ENCODE measurements around the gene GRID1. TPM values are rescaled to one million over a fixed set of nuclear protein-coding genes. Genes with fewer than 3 reads are reported as not detected.
A peak's percentile ranks its signal among the peaks of the same experiment; 100 is the strongest.

Gene GRID1
- total RNA-seq, 1 experiment from 2014 or later: 0.37 TPM

- no peak for TF ChIP-seq ZNF512 (CRISPR knock-in tag; IDR thresholded peaks at IDR 0.05; ENCODE audit: borderline replicate concordance)
These were observed 770.2 kb downstream of the GRID1 start (continued) for GRCh38 chr10:85596389-85596788.

- no peak for DNase-seq (ENCODE audit: low spot score)
- H3K4me1 Mint-ChIP-seq: no peaks in the 10 kb centered on the region
- H3K4me3 Mint-ChIP-seq: no peak overlapping the region
- no peaks in the 10 kb centered on the region for H3K36me3 Mint-ChIP-seq
- peak; percentile 69 for ATAC-seq
- ChIA-PET CTCF (interaction anchor here (1.2 to 1.4 kb wide), 2 partner anchors 12 to 79 kb away, joined by 4 read pairs; no protein-coding TSS in a partner anchor), POLR2A (no interaction called here)
- TF ChIP-seq PRDM15 (CRISPR knock-in tag; IDR thresholded peaks at IDR 0.05) (no peak), FOXP1 (CRISPR knock-in tag; IDR thresholded peaks at IDR 0.05; ENCODE audit: borderline replicate concordance) (no peak), NFYB (CRISPR knock-in tag; conservative IDR thresholded peaks at IDR 0.05; ENCODE audit: low read depth) (no peak), ERG (CRISPR knock-in tag; IDR thresholded peaks at IDR 0.05) (no peak), SMAD4 (CRISPR knock-in tag; IDR thresholded peaks at IDR 0.05) (no peak), ZNF232 (CRISPR knock-in tag; IDR thresholded peaks at IDR 0.05) (no peak), MXD4 (CRISPR knock-in tag; IDR thresholded peaks at IDR 0.05; ENCODE audit: borderline replicate concordance) (no peak), ZMAT4 (CRISPR knock-in tag; IDR thresholded peaks at IDR 0.05) (no peak), JUN (CRISPR knock-in tag; IDR thresholded peaks at IDR 0.05) (no peak), ZNF121 (CRISPR knock-in tag; IDR thresholded peaks at IDR 0.05) (no peak), NR3C1 (CRISPR knock-in tag; conservative IDR thresholded peaks at IDR 0.05; ENCODE audit: low read depth) (no peak), GABPB1 (CRISPR knock-in tag; IDR thresholded peaks at IDR 0.05) (no peak), ATF1 (CRISPR knock-in tag; IDR thresholded peaks at IDR 0.05) (no peak), ZNF423 (CRISPR knock-in tag; IDR thresholded peaks at IDR 0.05) (no peak), MLX (CRISPR knock-in tag; IDR thresholded peaks at IDR 0.05) (no peak), SMAD3 (CRISPR knock-in tag; IDR thresholded peaks at IDR 0.05; ENCODE audit: borderline replicate concordance) (no peak)
- H3K27me3 Mint-ChIP-seq (ENCODE audit: low read depth): no peaks in the 10 kb centered on the region
- H3K9me3 Mint-ChIP-seq: no peaks in the 10 kb centered on the region
- H3K27ac Mint-ChIP-seq: no peak overlapping the region
These were observed 772.4 kb downstream of the GRID1 start for GRCh38 chr10:85594239-85594638.

- H3K9me3 Mint-ChIP-seq: no peaks in the 10 kb centered on the region
- no peak for DNase-seq (ENCODE audit: low spot score)
- no peaks in the 10 kb centered on the region for H3K36me3 Mint-ChIP-seq
- POLR2A ChIA-PET: no interaction called here
- no peaks in the 10 kb centered on the region for H3K27me3 Mint-ChIP-seq (ENCODE audit: low read depth)
- CTCF ChIA-PET: interaction anchor here (0.9 to 1.4 kb wide), 3 partner anchors 11 to 78 kb away, joined by 3 to 4 read pairs (median 4); no protein-coding TSS in a partner anchor
- no peak overlapping the region for H3K4me3 Mint-ChIP-seq
- ATAC-seq: no peak
- no peaks in the 10 kb centered on the region for H3K4me1 Mint-ChIP-seq
- no peak overlapping the region for H3K27ac Mint-ChIP-seq
- no peak for TF ChIP-seq E2F5 (CRISPR knock-in tag; IDR thresholded peaks at IDR 0.05)
- TF ChIP-seq AR (CRISPR knock-in tag; IDR thresholded peaks at IDR 0.05): no peak
- no peak for TF ChIP-seq NFYB (CRISPR knock-in tag; conservative IDR thresholded peaks at IDR 0.05; ENCODE audit: low read depth)
- TF ChIP-seq ATF3 (CRISPR knock-in tag; conservative IDR thresholded peaks at IDR 0.05): no peak
- no peak for TF ChIP-seq ERG (CRISPR knock-in tag; IDR thresholded peaks at IDR 0.05)
These were observed 773.3 kb downstream of the GRID1 start for GRCh38 chr10:85593226-85593772.

Data from WTC11 (cell line).